GM23338 (cell line): Measurements from ENCODE around the gene JAK3.

ENCODE experiments used
- CTCF ChIP-seq, 2 experiments: fragments of 200-600 bp in 1 of 2; sonication (generic) in 1 of 2; conservative IDR thresholded peaks; 2 replicates each; pipeline versions ENCODE4 v1.5.1 to v1.6.1; 2016 to 2017; ENCODE audit warnings: antibody characterized with exemption in 2 of 2, low read depth in 2 of 2, mild to moderate bottlenecking in 2 of 2, moderate library complexity in 1 of 2
- EZH2 ChIP-seq: fragments of 200-600 bp; sonication (generic); IDR thresholded peaks from one replicate; pipeline ENCODE4 v1.8.0; 2017; ENCODE audit warnings: antibody characterized with exemption, mild to moderate bottlenecking, low read depth; ENCODE audit not compliant: unreplicated experiment
- POLR2AphosphoS5 ChIP-seq: IDR thresholded peaks from 2 replicates; pipeline ENCODE4 v1.6.1; 2016; ENCODE audit warnings: antibody characterized with exemption, low read depth
- REST ChIP-seq: IDR thresholded peaks from one replicate; pipeline ENCODE4 v1.6.1; 2018; ENCODE audit warnings: antibody characterized with exemption; ENCODE audit not compliant: unreplicated experiment

GRCh38 chr19:17866312-17866963 lies 18.7 kb upstream of the JAK3 start:
- TF ChIP-seq CTCF (conservative IDR thresholded peaks at IDR 0.05; ENCODE audit: low read depth in 2 of 2) (no peak), EZH2 (no peak), POLR2AphosphoS5 (no peak), REST (no peak)
